ENCODE measurements around the gene GABRG3.

The GABRG3 gene

GRCh38 chr15:26970712-26971210 lies at the start of gene GABRG3:
GABRG3 (plus strand) TSS chr15:26971181.
- no peak for DNase-seq (ENCODE audit: low spot score)

- no peak for DNase-seq (ENCODE audit: low spot score)
These were observed 49.5 kb upstream of the GABRG3 start for GRCh38 chr15:26921433-26921832.

GRCh38 chr15:26926081-26926480 lies 44.9 kb upstream of the GABRG3 start:
- no peak for DNase-seq (ENCODE audit: low spot score)

GRCh38 chr15:26928051-26928450 lies 42.9 kb upstream of the GABRG3 start:
- no peak for DNase-seq (ENCODE audit: low spot score)

- DNase-seq (ENCODE audit: low spot score), result no peak
These were observed 41.4 kb upstream of the GABRG3 start for GRCh38 chr15:26929588-26929987.

- no peak for DNase-seq (ENCODE audit: low spot score)
These were observed 36.1 kb upstream of the GABRG3 start for GRCh38 chr15:26934848-26935247.

- no peak for DNase-seq (ENCODE audit: low spot score)
These were observed 35.7 kb upstream of the GABRG3 start for GRCh38 chr15:26935322-26935721.

- no peak for DNase-seq (ENCODE audit: low spot score)
These were observed 34.5 kb upstream of the GABRG3 start for GRCh38 chr15:26936502-26936901.

GRCh38 chr15:26937134-26937533 lies 33.8 kb upstream of the GABRG3 start:
- no peak for DNase-seq (ENCODE audit: low spot score)

- peak; percentile 3 for DNase-seq (ENCODE audit: low spot score)
These were observed 31.6 kb upstream of the GABRG3 start for GRCh38 chr15:26939398-26939797.

- no peak for DNase-seq (ENCODE audit: low spot score)
These were observed 29.5 kb upstream of the GABRG3 start for GRCh38 chr15:26941489-26941888.

- no peak for DNase-seq (ENCODE audit: low spot score)
These were observed 27.1 kb upstream of the GABRG3 start for GRCh38 chr15:26943866-26944265.

- DNase-seq (ENCODE audit: low spot score), result no peak
These were observed 25.9 kb upstream of the GABRG3 start for GRCh38 chr15:26945046-26945445.

- no peak for DNase-seq (ENCODE audit: low spot score)
These were observed 21.0 kb upstream of the GABRG3 start for GRCh38 chr15:26950001-26950400.

- no peak for DNase-seq (ENCODE audit: low spot score)
These were observed 16.6 kb upstream of the GABRG3 start for GRCh38 chr15:26954403-26954802.

- DNase-seq (ENCODE audit: low spot score), result no peak
These were observed 3.2 kb upstream of the GABRG3 start for GRCh38 chr15:26967719-26968269.

- DNase-seq (ENCODE audit: low spot score), result no peak
These were observed 2.2 kb upstream of the GABRG3 start for GRCh38 chr15:26968806-26969205.

GRCh38 chr15:26971271-26972018 lies 464 bp downstream of the GABRG3 start:
- no peak for DNase-seq (ENCODE audit: low spot score)

GRCh38 chr15:26972636-26973035 lies 1.7 kb downstream of the GABRG3 start:
- no peak for DNase-seq (ENCODE audit: low spot score)

- DNase-seq (ENCODE audit: low spot score), result no peak
These were observed 3.3 kb downstream of the GABRG3 start for GRCh38 chr15:26974120-26974780.

- DNase-seq (ENCODE audit: low spot score), result no peak
These were observed 10.5 kb downstream of the GABRG3 start for GRCh38 chr15:26981492-26981891.

GRCh38 chr15:26983822-26984221 lies 12.8 kb downstream of the GABRG3 start:
- DNase-seq (ENCODE audit: low spot score), result no peak

- no peak for DNase-seq (ENCODE audit: low spot score)
These were observed 14.1 kb downstream of the GABRG3 start for GRCh38 chr15:26985050-26985449.
